Progenitor cell of endocrine pancreas (in vitro differentiated cells): Measurements from ENCODE around the gene RABAC1. TPM values are rescaled to one million over a fixed set of nuclear protein-coding genes. Genes with fewer than 3 reads are reported as not detected.

Experiments
- DNase-seq: peaks from one replicate; pipeline ENCODE4 v3.0.0; 2021; ENCODE audit warnings: low spot score; ENCODE audit not compliant: unreplicated experiment
- H3K27ac Mint-ChIP-seq: 2 replicates; pipeline ENCODE4 v1.8.0; 2021; ENCODE audit warnings: mild to moderate bottlenecking, moderate library complexity, mixed read lengths
- H3K27me3 Mint-ChIP-seq: 2 replicates; pipeline ENCODE4 v1.8.0; 2021; ENCODE audit warnings: mixed read lengths
- H3K36me3 Mint-ChIP-seq: 2 replicates; pipeline ENCODE4 v1.8.0; 2022; ENCODE audit warnings: mixed read lengths; ENCODE audit not compliant: insufficient read depth
- H3K4me1 Mint-ChIP-seq: 2 replicates; pipeline ENCODE4 v1.8.0; 2021; ENCODE audit warnings: low read depth, mixed read lengths
- H3K4me3 Mint-ChIP-seq: 2 replicates; pipeline ENCODE4 v1.8.0; 2021; ENCODE audit warnings: low read depth, mild to moderate bottlenecking, moderate library complexity, mixed read lengths
- H3K9me3 Mint-ChIP-seq: 2 replicates; pipeline ENCODE4 v1.8.0; 2021; ENCODE audit warnings: low read depth, mixed read lengths
- CTCF ChIP-seq: fragments of 200-600 bp; sonication (generic); IDR thresholded peaks from one replicate; pipeline ENCODE4 v1.5.0; 2021; ENCODE audit warnings: antibody characterized with exemption, mild to moderate bottlenecking; ENCODE audit not compliant: unreplicated experiment
- total RNA-seq: library from RNA; stranded (reverse); gene quantifications from 2 replicates; pipeline ENCODE4 v1.2.1, GENCODE V29; 2021

The RABAC1 gene
- total RNA-seq, 1 donor from 2014 or later = 86.6 TPM

GRCh38 chr19:41913538-41914423 is 45.3 kb downstream of the RABAC1 start:
- peaks cover 1% of the 10 kb centered on the region for H3K4me1 Mint-ChIP-seq
- no peak for DNase-seq
- no peaks in the 10 kb centered on the region for H3K9me3 Mint-ChIP-seq
- TF ChIP-seq CTCF = no peak
- H3K36me3 Mint-ChIP-seq = peaks cover 4% of the 10 kb centered on the region
- H3K4me3 Mint-ChIP-seq = no peak overlapping the region
- H3K27ac Mint-ChIP-seq = no peak overlapping the region
- peaks cover 48% of the 10 kb centered on the region for H3K27me3 Mint-ChIP-seq

- no peak for TF ChIP-seq CTCF
- Mint-ChIP-seq H3K9me3 (no peaks in the 10 kb centered on the region), H3K27me3 (peaks cover 48% of the 10 kb centered on the region), H3K4me1 (peaks cover 1% of the 10 kb centered on the region), H3K36me3 (peaks cover 4% of the 10 kb centered on the region), H3K4me3 (no peak overlapping the region), H3K27ac (no peak overlapping the region)
- DNase-seq = no peak
These were observed 46.1 kb downstream of the RABAC1 start for GRCh38 chr19:41912899-41913537.

- H3K4me3 Mint-ChIP-seq = no peak overlapping the region
These were observed 47.0 kb downstream of the RABAC1 start for GRCh38 chr19:41911889-41912731.

GRCh38 chr19:41910992-41911888 is 47.9 kb downstream of the RABAC1 start:
- peaks cover 48% of the 10 kb centered on the region for H3K27me3 Mint-ChIP-seq

More at GRCh38 chr19:41911889-41912731, 47.0 kb downstream of the RABAC1 start:
- DNase-seq = no peak
- H3K27ac Mint-ChIP-seq = peak overlapping the region; percentile 19
- H3K4me1 Mint-ChIP-seq = peaks cover 1% of the 10 kb centered on the region
- no peaks in the 10 kb centered on the region for H3K9me3 Mint-ChIP-seq
- H3K27me3 Mint-ChIP-seq = peaks cover 48% of the 10 kb centered on the region
- H3K36me3 Mint-ChIP-seq = peaks cover 6% of the 10 kb centered on the region
- TF ChIP-seq CTCF = no peak

More at GRCh38 chr19:41910992-41911888, 47.9 kb downstream of the RABAC1 start:
- no peaks in the 10 kb centered on the region for H3K9me3 Mint-ChIP-seq
- H3K27ac Mint-ChIP-seq = no peak overlapping the region
- H3K4me3 Mint-ChIP-seq = no peak overlapping the region
- H3K4me1 Mint-ChIP-seq = peaks cover 3% of the 10 kb centered on the region
- H3K36me3 Mint-ChIP-seq = peaks cover 10% of the 10 kb centered on the region
- no peak for DNase-seq
- TF ChIP-seq CTCF = no peak
